ENCODE measurements around the gene SRGAP2C.
"Not testable (repeated sequence)": the region's sequence is repeated elsewhere in the genome, so short reads cannot be mapped to it uniquely, and the experiment has no call there.

SRGAP2C gene

GRCh38 chr1:121389895-121390560, 205.3 kb downstream of the SRGAP2C start:
- not testable (repeated sequence) for DNase-seq

GRCh38 chr1:121392130-121392529, 207.4 kb downstream of the SRGAP2C start:
- not testable (repeated sequence) for DNase-seq

- DNase-seq, result not testable (repeated sequence)
Observed at GRCh38 chr1:121395718-121396201, 211.0 kb downstream of the SRGAP2C start.

GRCh38 chr1:121396335-121397081, 211.7 kb downstream of the SRGAP2C start:
- peak; percentile 10 for DNase-seq

- not testable (repeated sequence) for DNase-seq
Observed at GRCh38 chr1:121397101-121397500, 212.3 kb downstream of the SRGAP2C start.

- not testable (repeated sequence) for DNase-seq
Observed at GRCh38 chr1:121399193-121399592, 214.4 kb downstream of the SRGAP2C start.

GRCh38 chr1:121400108-121400507, 215.3 kb downstream of the SRGAP2C start:
- not testable (repeated sequence) for DNase-seq

GRCh38 chr1:121400541-121401310, 216.0 kb downstream of the SRGAP2C start:
- DNase-seq, result not testable (repeated sequence)

GRCh38 chr1:121401375-121401955, 216.7 kb downstream of the SRGAP2C start:
- not testable (repeated sequence) for DNase-seq

GRCh38 chr1:121403254-121403653, 218.5 kb downstream of the SRGAP2C start:
- DNase-seq, result not testable (repeated sequence)

- DNase-seq, result peak; percentile 64
Observed at GRCh38 chr1:121408354-121408753, 223.6 kb downstream of the SRGAP2C start.

GRCh38 chr1:121413821-121414220, 229.0 kb downstream of the SRGAP2C start:
- peak; percentile 26 for DNase-seq

GRCh38 chr1:121414905-121415304, 230.1 kb downstream of the SRGAP2C start:
- DNase-seq, result peak; percentile 16

- DNase-seq, result peak; percentile 12
Observed at GRCh38 chr1:121417325-121417923, 232.6 kb downstream of the SRGAP2C start.

- no peak for DNase-seq
Observed at GRCh38 chr1:121418369-121419049, 233.7 kb downstream of the SRGAP2C start.

- DNase-seq, result not testable (repeated sequence)
Observed at GRCh38 chr1:121419050-121419615, 234.4 kb downstream of the SRGAP2C start.

GRCh38 chr1:121421490-121421889, 236.7 kb downstream of the SRGAP2C start:
- DNase-seq, result peak; percentile 69

- not testable (repeated sequence) for DNase-seq
Observed at GRCh38 chr1:121423956-121424355, 239.2 kb downstream of the SRGAP2C start.

- DNase-seq, result not testable (repeated sequence)
Observed at GRCh38 chr1:121433517-121433916, 248.7 kb downstream of the SRGAP2C start.

GRCh38 chr1:121438862-121439261, 254.1 kb downstream of the SRGAP2C start:
- DNase-seq, result not testable (repeated sequence)

- no peak for DNase-seq
Observed at GRCh38 chr1:121440993-121441392, 256.2 kb downstream of the SRGAP2C start.
